ENCODE measurements around the gene SH2D6. TPM values are rescaled to one million over a fixed set of nuclear protein-coding genes. Genes with fewer than 3 reads are reported as not detected.

SH2D6 gene
- 10 to 100 TPM in 2 of 4 donors, 1 to 10 TPM in 1, not detected in 1; 7.6 to 14.2 (median 11.4) TPM for total RNA-seq

- in situ Hi-C loops (cut with MboI; ENCODE audit: low pct_ligation_motif_present in 1 of 4, low pct_unique_long_range_greater_than_20kb in 1 of 4, low sequenced_read_pairs in 3 of 4) = no loop called here
- no peak for TF ChIP-seq EP300 (IDR thresholded peaks at IDR 0.05; ENCODE audit: low read depth)
- TF ChIP-seq POLR2A (IDR thresholded peaks at IDR 0.05) = peak; percentile 69
- no peak for TF ChIP-seq CTCF (IDR thresholded peaks at IDR 0.05)
- peak; percentile 48 to 81 (median 72) for TF ChIP-seq POLR2AphosphoS5 (IDR thresholded peaks at IDR 0.05)
- Histone ChIP-seq H3K27me3 (no peaks in the 10 kb centered on the region), H3K4me3 (peak within 1 kb of the TSS; percentile 49 to 65 (median 62)), H3K4me1 (peaks cover 20 to 54% (median 40%) of the 10 kb centered on the region in 4 donors), H3K36me3 (no peaks in the 10 kb centered on the region), H3K9me3 (no peaks in the 10 kb centered on the region), H3K27ac (peak within 1 kb of the TSS; percentile 92 to 94 (median 92))
- WGBS, 2 donors (ENCODE audit: low coverage in 1 of 2) = 44% methylated on average over 21 of the region's 57 CpGs; no CpG with 5 or more reads in 1 of the 2 donors
- intact Hi-C loops (cut with DNase I; ENCODE audit: low total_unique reads) = no loop called here
- peak; percentile 88 for DNase-seq
Measured at GRCh38 chr2:85418132-85419008, at the start of gene SH2D6. SH2D6 (plus strand) TSS chr2:85418714; CDS start chr2:85429466, 10,752 bp downstream.

- in situ Hi-C loops (cut with MboI; ENCODE audit: low pct_ligation_motif_present in 1 of 4, low pct_unique_long_range_greater_than_20kb in 1 of 4, low sequenced_read_pairs in 3 of 4) = no loop called here
- Histone ChIP-seq H3K27ac (no peak overlapping the region), H3K4me3 (no peak overlapping the region), H3K36me3 (peaks cover 0 to 19% (median 0%) of the 10 kb centered on the region in 4 donors), H3K4me1 (peaks cover 0 to 8% (median 2%) of the 10 kb centered on the region in 4 donors), H3K9me3 (no peaks in the 10 kb centered on the region), H3K27me3 (no peaks in the 10 kb centered on the region)
- TF ChIP-seq POLR2AphosphoS5 (IDR thresholded peaks at IDR 0.05) (no peak), CTCF (IDR thresholded peaks at IDR 0.05) (no peak), POLR2A (IDR thresholded peaks at IDR 0.05) (no peak), EP300 (IDR thresholded peaks at IDR 0.05; ENCODE audit: low read depth) (no peak)
- no peak for DNase-seq
- intact Hi-C loops (cut with DNase I; ENCODE audit: low total_unique reads) = no loop called here
Measured at GRCh38 chr2:85368921-85369320, 49.6 kb upstream of the SH2D6 start.

- intact Hi-C loops (cut with DNase I; ENCODE audit: low total_unique reads) (no loop called here), in situ Hi-C loops (cut with MboI; ENCODE audit: low pct_ligation_motif_present in 1 of 4, low pct_unique_long_range_greater_than_20kb in 1 of 4, low sequenced_read_pairs in 3 of 4) (no loop called here)
- H3K9me3 ChIP-seq = no peaks in the 10 kb centered on the region
- H3K4me1 ChIP-seq = peaks cover 0 to 8% (median 2%) of the 10 kb centered on the region in 4 donors
- no peaks in the 10 kb centered on the region for H3K27me3 ChIP-seq
- H3K27ac ChIP-seq = no peak overlapping the region
- TF ChIP-seq POLR2A (IDR thresholded peaks at IDR 0.05) (no peak), EP300 (IDR thresholded peaks at IDR 0.05; ENCODE audit: low read depth) (no peak), CTCF (IDR thresholded peaks at IDR 0.05) (no peak), POLR2AphosphoS5 (IDR thresholded peaks at IDR 0.05) (no peak)
- 49% methylated on average over 5 of the region's 5 CpGs; no CpG with 5 or more reads in 1 of the 2 donors for WGBS, 2 donors (ENCODE audit: low coverage in 1 of 2)
- no peak overlapping the region for H3K4me3 ChIP-seq
- peaks cover 0 to 16% (median 0%) of the 10 kb centered on the region in 4 donors for H3K36me3 ChIP-seq
- peak; percentile 39 for DNase-seq
Measured at GRCh38 chr2:85369500-85369899, 49.0 kb upstream of the SH2D6 start.

GRCh38 chr2:85371045-85371444, 47.5 kb upstream of the SH2D6 start:
- H3K9me3 ChIP-seq = no peaks in the 10 kb centered on the region
- no peak for DNase-seq
- H3K36me3 ChIP-seq = peaks cover 0 to 16% (median 0%) of the 10 kb centered on the region in 4 donors
- H3K4me1 ChIP-seq = peaks cover 0 to 8% (median 2%) of the 10 kb centered on the region in 4 donors
- TF ChIP-seq POLR2AphosphoS5 (IDR thresholded peaks at IDR 0.05) (no peak), CTCF (IDR thresholded peaks at IDR 0.05) (no peak), EP300 (IDR thresholded peaks at IDR 0.05; ENCODE audit: low read depth) (no peak), POLR2A (IDR thresholded peaks at IDR 0.05) (no peak)
- no peak overlapping the region for H3K4me3 ChIP-seq
- in situ Hi-C loops (cut with MboI; ENCODE audit: low pct_ligation_motif_present in 1 of 4, low pct_unique_long_range_greater_than_20kb in 1 of 4, low sequenced_read_pairs in 3 of 4) = no loop called here
- intact Hi-C loops (cut with DNase I; ENCODE audit: low total_unique reads) = no loop called here
- H3K27me3 ChIP-seq = no peaks in the 10 kb centered on the region
- 96 to 100% methylated on average over 2 to 11 of the region's 11 CpGs for WGBS, 2 donors (ENCODE audit: low coverage in 1 of 2)
- no peak overlapping the region for H3K27ac ChIP-seq
